Stimulated activated naive CD8-positive, alpha-beta T cell treated with anti-CD3 and anti-CD28 coated beads, Interleukin-15, Interleukin-2, amounts not matched to agents 100 U/mL and 50 U/mL, for 24 hours (primary cell): Measurements from ENCODE around the gene MORC3.
"Not testable (repeated sequence)": the region's sequence is repeated elsewhere in the genome, so short reads cannot be mapped to it uniquely, and the experiment has no call there.

ENCODE experiments used
- ATAC-seq: fragments of 150-1000 bp; cut with Tn5 transposase; one replicate; pipeline ENCODE4 v1.10.0; 2021
- DNase-seq: peaks from one replicate; pipeline ENCODE4 v3.0.0; 2021

MORC3 gene

DNA sequence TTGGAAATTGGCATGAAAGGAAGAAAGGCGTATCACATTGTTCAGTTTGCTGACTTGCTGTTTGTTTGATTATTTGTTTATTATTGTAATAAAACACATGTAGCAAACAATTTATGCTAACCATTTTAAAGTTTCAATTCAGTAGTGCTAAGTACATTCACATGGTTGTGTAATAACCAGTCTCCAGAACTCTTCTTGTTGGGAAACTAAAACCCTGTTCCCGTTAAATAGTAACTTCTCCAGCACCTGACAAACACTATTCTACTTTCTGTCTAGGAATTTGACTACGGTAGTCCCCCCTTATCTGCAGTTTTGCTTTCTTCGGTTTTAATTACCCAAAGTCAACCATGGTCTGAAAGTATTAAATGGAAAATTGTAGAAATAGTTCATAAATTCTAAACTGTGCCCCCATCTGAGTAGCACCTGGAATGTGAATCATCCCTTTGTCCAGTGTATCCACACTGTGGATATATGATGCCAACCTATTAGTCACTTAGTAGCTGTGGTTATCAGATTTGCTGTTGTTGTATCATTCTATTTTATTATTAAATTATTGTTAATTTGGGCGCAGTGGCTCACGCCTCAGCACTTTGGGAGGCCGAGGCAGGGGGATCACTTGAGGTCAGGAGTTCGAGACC, 5.5 kb downstream of the MORC3 start:
- DNase-seq: no peak
- no peak for ATAC-seq

DNA sequence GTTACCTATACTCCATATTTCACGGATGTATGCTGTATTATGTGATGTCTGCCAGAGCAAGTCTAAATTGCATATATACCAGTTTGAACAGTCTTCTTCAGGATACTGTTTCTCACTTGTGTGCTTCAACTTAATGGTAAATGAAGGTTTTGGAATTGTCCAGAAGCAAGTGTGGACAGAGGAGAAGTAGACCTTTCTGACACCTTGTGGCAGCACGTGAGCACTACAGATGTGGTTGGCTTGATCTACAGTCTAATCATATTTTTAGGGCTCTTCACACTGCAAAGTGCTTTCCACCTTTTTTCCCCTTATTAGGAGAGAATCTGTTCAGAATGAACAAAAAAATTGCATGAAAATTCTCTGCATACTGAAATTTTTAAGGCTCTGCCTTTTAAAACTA, 10.9 kb downstream of the MORC3 start:
- ATAC-seq (peak; percentile 75), DNase-seq (peak; percentile 37)

DNA sequence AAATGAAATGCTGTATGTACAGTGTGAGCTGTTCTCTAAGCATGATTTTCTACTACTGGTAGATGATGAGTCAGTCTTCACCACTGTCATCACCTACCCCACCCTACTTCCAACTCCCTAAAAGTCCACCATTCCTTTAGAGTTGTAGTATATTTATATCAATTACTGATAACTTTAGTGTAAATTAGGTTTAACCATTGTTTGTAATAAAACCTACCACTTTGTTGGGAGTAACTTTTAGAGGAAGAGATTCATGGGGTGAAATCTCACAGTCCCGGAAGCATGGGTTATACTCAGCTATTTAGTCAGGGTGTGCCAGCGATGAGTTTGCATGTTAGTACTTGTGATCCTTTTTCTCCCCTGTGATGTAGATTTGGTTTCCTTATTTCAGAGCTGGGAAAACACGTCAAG, 17.1 kb downstream of the MORC3 start:
- no peak for ATAC-seq
- no peak for DNase-seq

DNA sequence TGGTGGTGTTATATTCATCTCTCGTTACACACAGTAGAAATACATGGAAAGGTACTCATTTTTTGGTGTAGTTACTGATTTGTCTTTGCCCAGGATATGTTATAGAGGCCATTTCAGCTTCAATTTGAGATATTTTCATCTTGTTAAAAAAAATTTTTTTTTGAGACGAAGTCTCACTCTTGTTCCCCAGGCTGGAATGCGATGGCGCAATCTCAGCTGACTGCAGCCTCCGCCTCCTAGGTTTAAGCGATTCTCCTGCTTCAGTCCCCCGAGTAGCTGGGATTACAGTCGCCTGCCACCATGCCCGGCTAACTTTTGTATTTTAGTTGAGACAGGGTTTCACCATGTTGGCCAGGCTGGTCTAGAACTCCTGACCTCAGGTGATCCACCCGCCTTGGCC, 19.0 kb downstream of the MORC3 start:
- DNase-seq (no peak), ATAC-seq (no peak)

DNA sequence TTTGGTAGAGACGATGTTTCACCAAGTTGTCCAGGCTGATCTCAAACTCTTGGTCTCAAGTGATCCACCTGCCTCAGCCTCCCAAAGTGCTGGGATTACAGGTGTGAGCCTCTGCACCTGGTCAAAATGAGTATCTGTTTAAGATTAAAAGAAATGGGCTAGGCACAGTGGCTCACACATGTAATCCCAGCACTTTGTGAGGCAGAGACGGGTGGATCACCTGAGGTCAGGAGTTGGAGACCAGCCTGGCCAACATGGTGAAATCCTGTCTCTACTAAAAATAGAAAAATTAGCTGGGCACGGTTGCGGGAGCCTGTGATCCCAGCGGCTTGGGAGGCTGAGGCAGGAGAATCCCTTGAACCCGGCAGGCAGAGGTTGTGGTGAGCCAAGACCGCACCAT, 22.6 kb downstream of the MORC3 start:
- not testable (repeated sequence) for ATAC-seq, DNase-seq

GRCh38 chr21:36344931-36345330, 24.9 kb downstream of the MORC3 start:
- no peak for DNase-seq
- no peak for ATAC-seq

DNA sequence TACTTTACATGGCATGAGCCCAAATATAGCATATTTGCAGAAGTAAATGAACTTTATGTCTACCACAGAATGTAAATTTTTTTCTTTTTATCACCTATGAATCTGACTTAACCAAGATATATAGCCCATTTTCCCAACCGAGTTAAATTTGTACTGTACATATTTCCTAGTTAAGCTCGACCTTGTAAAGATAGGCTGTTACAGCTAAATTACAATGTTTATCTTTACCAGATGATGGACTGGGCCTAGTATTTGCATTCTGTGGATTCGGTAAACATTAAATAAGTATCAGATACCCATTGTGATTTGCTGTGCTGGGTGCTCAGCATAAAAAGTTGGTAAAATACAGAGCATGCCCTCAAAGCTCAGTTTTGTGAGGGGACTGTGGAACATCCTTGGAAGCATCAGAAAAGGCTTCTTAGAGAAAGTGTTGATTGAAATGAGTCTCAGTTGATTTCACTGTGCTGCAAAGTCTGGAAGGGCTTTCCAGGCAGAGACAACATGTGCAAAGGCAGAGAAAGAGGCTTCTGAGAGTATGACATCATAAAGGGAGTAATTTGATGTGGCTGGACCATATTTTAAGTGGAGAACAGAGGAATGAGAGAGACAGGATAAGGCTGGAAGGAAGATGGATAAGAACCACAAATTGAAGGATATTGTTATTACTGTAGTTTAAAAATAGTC, 27.4 kb downstream of the MORC3 start:
- DNase-seq (no peak), ATAC-seq (no peak)

- DNase-seq: no peak
- ATAC-seq: no peak
Observed at GRCh38 chr21:36347962-36348328, 27.9 kb downstream of the MORC3 start.

DNA sequence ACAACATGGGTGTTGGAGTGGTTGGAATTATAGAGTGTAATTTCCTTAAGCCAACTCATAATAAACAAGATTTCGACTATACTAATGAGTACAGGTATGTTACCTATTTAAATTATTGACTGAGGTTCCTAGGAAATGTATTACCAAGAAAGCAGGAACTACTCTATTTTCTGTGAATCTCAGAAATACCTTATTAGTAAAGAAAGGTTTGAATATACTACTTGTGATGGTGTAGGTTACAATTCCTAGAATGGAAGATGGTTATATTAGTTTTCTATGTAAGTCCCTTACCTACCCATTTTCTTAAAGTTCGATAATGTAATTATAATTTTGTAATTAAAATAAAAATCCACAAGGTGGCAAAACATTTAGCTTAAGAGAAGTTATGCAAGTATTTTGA, 29.3 kb downstream of the MORC3 start:
- DNase-seq (no peak), ATAC-seq (no peak)

DNA sequence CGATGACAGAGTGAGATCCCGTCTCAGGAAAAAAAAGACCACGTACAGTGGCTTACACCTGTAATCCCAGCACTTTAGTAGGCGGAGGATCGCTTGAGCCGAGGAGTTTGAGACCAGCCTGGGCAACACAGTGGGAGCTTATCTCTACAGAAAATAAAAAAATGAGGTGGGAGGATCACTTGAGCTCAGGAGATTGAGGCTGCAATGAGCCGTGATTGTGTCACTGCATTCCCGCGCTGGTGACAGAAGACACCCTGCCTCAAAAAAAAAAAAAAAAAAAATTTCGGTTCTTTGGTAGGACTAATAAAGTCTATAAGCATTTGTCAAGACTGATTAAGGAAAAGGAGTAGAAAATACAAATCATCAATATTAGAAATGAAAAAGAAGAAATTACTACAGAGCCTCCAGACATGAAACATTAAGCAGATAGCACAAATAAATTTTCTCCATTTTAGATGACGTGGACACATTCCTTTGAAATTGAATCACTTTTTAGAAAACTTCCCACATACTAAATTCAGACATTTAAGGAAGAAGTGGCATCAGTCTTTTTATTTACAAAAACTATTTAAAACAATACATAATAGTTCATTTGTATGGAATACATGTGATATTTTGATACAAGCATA, 30.4 kb downstream of the MORC3 start:
- DNase-seq: no peak
- ATAC-seq: no peak

DNA sequence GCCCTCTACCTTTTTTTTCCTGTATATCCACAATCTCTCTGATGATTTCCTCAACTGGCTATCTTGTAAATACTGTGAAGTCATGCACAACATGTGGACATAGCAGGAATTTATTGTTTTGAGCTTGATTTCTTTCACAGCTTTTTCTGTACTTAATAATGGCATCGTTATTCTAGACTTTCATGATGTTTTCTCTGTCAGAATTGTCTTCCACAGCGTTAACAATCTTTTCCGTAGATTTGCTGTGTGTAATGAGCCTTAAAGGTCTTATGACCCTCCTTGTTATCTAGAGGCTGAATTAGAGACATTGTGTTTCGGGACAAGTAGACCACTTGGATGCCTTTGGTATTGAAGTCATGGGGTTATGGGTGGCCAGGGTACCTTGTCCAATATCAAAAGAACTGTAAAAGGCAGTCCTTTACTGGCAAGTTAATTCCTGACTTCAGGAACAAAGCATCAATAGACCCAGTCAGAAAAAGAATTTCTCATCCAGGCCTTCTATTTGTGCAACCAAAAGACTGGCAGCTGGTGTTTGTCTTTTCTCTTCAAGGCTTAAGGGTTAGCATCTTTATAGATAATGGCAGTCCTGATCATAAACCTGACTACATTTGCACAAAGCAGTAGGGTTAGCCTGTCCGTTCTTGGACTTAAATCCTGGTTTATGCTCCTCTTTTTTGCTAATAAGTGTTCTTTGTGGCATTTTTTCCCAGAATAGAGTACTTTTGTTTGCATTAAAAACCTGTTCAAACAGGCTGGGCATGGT, 35.1 kb downstream of the MORC3 start:
- DNase-seq (no peak), ATAC-seq (no peak)

GRCh38 chr21:36355868-36356267, 35.9 kb downstream of the MORC3 start:
- ATAC-seq (no peak), DNase-seq (no peak)

- ATAC-seq: no peak
- no peak for DNase-seq
Observed at GRCh38 chr21:36359185-36359584, 39.2 kb downstream of the MORC3 start.

- ATAC-seq: no peak
- DNase-seq: no peak
Observed at GRCh38 chr21:36369064-36369685, 49.2 kb downstream of the MORC3 start.

- ATAC-seq (no peak), DNase-seq (no peak)
Observed at GRCh38 chr21:36375994-36376393, 56.0 kb downstream of the MORC3 start.

DNA sequence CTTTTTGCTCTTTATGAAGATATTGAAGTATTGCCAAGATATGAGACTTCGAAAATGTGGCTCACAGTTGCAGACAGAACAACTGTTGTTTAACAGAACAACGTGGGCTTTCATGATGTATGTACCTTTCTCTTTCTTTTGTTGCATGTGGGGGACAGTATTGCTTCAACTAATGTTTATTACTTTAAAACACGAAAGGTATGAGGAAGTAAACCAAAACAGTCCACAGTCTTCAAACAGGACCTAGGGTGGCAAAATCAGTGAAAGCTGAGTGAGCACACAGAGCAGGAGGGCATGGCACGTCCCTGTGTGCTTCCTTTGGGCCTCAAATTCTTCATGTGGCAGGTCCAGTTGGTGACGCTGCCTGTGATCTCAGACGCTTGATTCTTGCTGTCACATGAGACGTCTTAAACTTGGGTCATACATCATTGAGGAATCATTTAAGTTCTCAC, 57.4 kb downstream of the MORC3 start:
- ATAC-seq: no peak
- no peak for DNase-seq

GRCh38 chr21:36379251-36379650, 59.3 kb downstream of the MORC3 start:
- DNase-seq (no peak), ATAC-seq (no peak)

DNA sequence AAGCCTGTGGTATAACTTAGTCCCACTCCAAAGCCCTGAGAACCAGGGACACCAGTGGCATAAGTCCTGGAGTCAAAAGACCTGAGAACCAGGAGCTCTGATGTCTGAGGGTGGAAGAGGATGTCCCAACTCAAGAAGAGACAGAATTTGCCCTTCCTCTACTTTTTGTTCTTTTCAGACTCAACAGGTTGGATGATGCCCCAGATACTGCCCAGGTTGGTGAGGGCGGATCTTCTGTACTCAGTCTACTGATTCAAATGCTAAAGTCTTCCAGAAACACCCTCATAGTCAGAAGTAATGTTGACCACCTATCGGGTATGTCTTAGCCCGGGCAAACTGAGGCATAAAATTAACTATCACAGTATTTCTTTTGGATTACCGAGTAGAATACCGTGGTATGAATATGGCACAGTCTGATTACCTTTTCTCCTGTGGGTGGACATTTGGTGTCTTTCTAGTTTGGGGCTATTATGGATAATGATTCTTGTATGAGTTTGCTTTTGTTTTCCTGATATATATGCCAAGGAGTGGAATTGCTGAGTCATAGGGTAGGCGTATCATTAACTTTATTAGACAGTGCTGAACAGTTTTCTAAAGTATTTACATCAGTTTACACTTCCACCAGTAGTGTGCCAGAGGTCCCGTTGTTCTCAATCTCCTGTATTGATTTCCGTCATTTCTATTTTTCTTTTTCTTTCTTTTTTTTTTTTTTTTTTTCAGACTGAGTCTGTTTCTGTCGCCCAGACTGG, 62.0 kb downstream of the MORC3 start:
- DNase-seq (no peak), ATAC-seq (no peak)

DNA sequence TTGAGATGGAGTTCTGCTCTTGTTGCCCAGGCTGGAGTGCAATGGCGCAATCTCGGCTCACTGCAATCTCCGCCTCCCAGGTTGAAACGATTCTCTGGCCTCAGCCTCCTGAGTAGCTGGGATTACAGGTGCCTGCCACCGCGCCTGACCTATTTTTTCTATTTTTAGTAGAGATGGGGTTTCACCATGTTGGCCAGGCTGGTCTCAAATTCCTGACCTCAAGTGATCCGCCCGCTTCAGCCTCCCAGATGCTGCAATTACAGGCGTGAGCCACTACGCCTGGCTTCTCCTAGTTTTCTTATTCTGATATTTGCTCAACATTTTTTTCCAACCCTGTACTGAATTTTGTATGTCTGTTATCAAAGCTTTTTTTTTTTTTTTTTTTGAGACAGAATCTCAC, 62.7 kb downstream of the MORC3 start:
- DNase-seq, ATAC-seq: not testable (repeated sequence)

DNA sequence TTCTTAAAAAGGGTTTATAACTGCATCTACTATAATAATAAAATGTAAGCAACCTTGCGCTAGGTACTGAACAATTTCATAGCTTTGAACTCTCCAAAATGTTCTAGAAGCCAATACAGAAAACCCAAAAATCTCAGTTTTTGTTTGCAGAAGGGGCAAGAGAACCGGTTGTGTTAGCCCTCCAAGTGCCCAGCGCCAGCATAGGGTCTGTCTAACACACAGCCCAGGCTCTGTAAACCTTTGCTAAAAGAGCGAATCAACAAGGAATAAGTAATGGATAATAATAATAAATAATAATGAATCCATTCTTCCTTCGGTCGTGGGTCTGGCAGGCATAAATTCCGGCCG, 64.9 kb downstream of the MORC3 start:
- peak; percentile 44 for ATAC-seq

GRCh38 chr21:36385233-36386030, 65.4 kb downstream of the MORC3 start, which contains the start of gene CHAF1B:
Gene CHAF1B (plus strand): TSS chr21:36385392. CDS start chr21:36386137, 745 bp downstream.
- DNase-seq (peak; percentile 90), ATAC-seq (peak; percentile 97)

More for the DNA sequence above, 64.9 kb downstream of the MORC3 start:
- no peak for DNase-seq
